K562 (cell line): ENCODE measurements around the gene WDR3. TPM values are rescaled to one million over a fixed set of nuclear protein-coding genes. Genes with fewer than 3 reads are reported as not detected.

Source experiments
- ASH1L ChIP-seq: fragments of 450-650 bp; IDR thresholded peaks from 2 replicates; pipeline ENCODE4 v1.6.1; 2018; ENCODE audit warnings: borderline replicate concordance, mild to moderate bottlenecking, low read depth; ENCODE audit not compliant: partially characterized antibody
- ATF7 ChIP-seq: fragments of 450-650 bp; IDR thresholded peaks from 2 replicates; pipeline ENCODE4 v1.7.1; 2014; ENCODE audit warnings: mild to moderate bottlenecking, moderate library complexity
- CC2D1A ChIP-seq: fragments of 450-650 bp; IDR thresholded peaks from 2 replicates; pipeline ENCODE4 v1.6.1; 2017; ENCODE audit warnings: mild to moderate bottlenecking
- HEY1 ChIP-seq: fragments of 250-450 bp; sonication (Bioruptor Pico); IDR thresholded peaks from 2 replicates; pipeline ENCODE4 v1.5.0; 2020; ENCODE audit warnings: mild to moderate bottlenecking, moderate library complexity, borderline replicate concordance
- HMG20A ChIP-seq: fragments of 450-650 bp; formaldehyde crosslinking; conservative IDR thresholded peaks from 2 replicates; pipeline ENCODE4 v1.4.0; 2020; ENCODE audit warnings: mild to moderate bottlenecking, mixed read lengths
- MAFF ChIP-seq: IDR thresholded peaks from 2 replicates; pipeline ENCODE4 v1.6.1; 2012; ENCODE audit warnings: low read length, improper control_type of control experiment
- MTA3 ChIP-seq: fragments of 450-650 bp; formaldehyde crosslinking; IDR thresholded peaks from 2 replicates; pipeline ENCODE4 v1.6.1; 2017; ENCODE audit warnings: mild to moderate bottlenecking, borderline replicate concordance
- POLR2G ChIP-seq: fragments of 200-400 bp; formaldehyde crosslinking; IDR thresholded peaks from 2 replicates; pipeline ENCODE4 v1.6.1; 2017; ENCODE audit warnings: low read depth, mild to moderate bottlenecking, antibody characterized with exemption, low read length, moderate library complexity
- ZNF134 ChIP-seq: fragments of 250-450 bp; sonication (Bioruptor Pico); conservative IDR thresholded peaks from 2 replicates; pipeline ENCODE4 v1.4.0; 2020
- polyA plus RNA-seq, 8 experiments: library from polyadenylated mRNA; depleted of rRNA in 4 of 8; stranded (reverse) in 5 of 8; unstranded in 3 of 8; fragments of >200 nt; fragmentation: Nextera tagmentation in 2 of 8; fragmentation: Illumina TruSeq in 1 of 8; extraction: Ambion mirVana in 2 of 8; extraction: Trizol in 1 of 8; gene quantifications; 2 replicates each; pipeline versions ENCODE4 v1.2.1 to v1.2.3, GENCODE V29; 2011 to 2014; ENCODE audit warnings: inconsistent platforms in 1 of 8, missing spikeins in 1 of 8
- total RNA-seq, 7 experiments: library from RNA; depleted of rRNA in 6 of 7; stranded (reverse); fragments of >200 nt in 6 of 7; fragmentation: Illumina TruSeq in 2 of 7; extraction: Trizol in 2 of 7; gene quantifications; 2 replicates each; pipeline versions ENCODE4 v1.2.1 to v1.2.3, GENCODE V29; 2011 to 2021; ENCODE audit warnings: low replicate concordance in 1 of 7
- TF ChIP-seq, protein P1 (sequence below): fragments of 450-650 bp; IDR thresholded peaks from 2 replicates; pipeline ENCODE4 v1.6.1; 2018; ENCODE audit not compliant: partially characterized antibody
- TF ChIP-seq, protein P2 (sequence below), 2 experiments: fragments of 450-650 bp in 1 of 2; sonication (generic) in 1 of 2; formaldehyde crosslinking; conservative IDR thresholded peaks; 2 replicates each; pipeline versions ENCODE4 v1.4.0 to v1.8.1; 2020 to 2022; ENCODE audit warnings: mild to moderate bottlenecking in 1 of 2, missing genetic modification reagents in 1 of 2
- TF ChIP-seq, protein P3 (sequence below), 2 experiments: fragments of 450-650 bp in 1 of 2; IDR thresholded peaks; 2 replicates each; pipeline ENCODE4 v1.6.1; 2011 to 2017; ENCODE audit warnings: low read depth in 2 of 2, antibody characterized with exemption in 1 of 2, borderline replicate concordance in 1 of 2, low read length in 1 of 2, mild to moderate bottlenecking in 1 of 2, mixed read lengths in 1 of 2; ENCODE audit not compliant: control insufficient read depth in 1 of 2
- TF ChIP-seq, protein P4 (sequence below): fragments of 450-650 bp; IDR thresholded peaks from 2 replicates; pipeline ENCODE4 v1.6.1; 2016; ENCODE audit warnings: missing biosample characterization, missing genetic modification characterization
- TF ChIP-seq, protein P5 (sequence below): sonication (generic); formaldehyde crosslinking; IDR thresholded peaks from 2 replicates; pipeline ENCODE4 v1.8.0; 2022; ENCODE audit warnings: missing genetic modification reagents, mild to moderate bottlenecking, borderline replicate concordance

WDR3 gene
- total and polyA plus RNA-seq, 9 of the 15 experiments (the other 6 are each of a cell fraction or from before 2014, with no cell fraction given): 40.6 to 122 (median 76.5) TPM

DNA sequence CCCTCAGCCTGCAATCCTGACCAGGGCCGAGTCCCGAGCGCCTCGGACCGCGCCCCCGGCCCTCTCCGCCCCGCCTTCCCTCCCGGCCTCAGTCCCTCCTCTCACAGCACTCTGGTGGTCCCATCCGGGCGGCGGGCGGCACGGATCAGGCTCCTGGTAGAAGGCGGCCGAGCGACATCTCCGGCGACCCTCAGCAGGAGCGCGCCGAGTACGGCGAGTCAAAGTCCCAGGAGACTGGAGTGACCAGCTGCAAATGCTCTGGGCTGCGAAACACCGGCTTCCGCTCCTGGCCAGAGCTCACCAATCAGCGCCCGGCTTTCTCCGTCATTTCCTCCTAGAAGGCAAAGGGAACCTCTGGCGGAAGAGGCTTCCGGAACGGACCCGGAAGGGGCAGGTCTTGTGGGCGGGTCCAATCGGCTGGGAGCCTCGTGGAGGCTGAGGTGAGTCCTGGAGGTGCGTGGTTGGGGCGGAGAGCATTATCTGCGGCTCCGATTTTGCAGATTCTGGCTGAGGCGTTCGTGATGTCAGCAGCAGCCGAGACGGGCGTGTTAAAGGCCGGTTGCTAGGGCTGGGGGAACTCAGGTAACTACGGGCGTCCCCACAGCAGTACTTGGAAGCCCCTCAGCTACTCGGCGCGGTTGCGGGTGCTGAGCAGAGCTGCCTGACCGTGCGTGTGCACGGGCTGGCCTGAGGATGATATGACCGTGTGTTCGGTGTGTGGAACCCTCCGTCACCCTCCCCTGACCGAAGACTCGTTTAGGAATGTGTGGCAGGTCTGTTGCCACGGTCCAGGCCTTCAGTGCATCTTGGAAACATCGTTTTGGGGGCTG lies at the start of gene WDR3, which contains the start of gene GDAP2 (continued):
- TF ChIP-seq, protein P1, sequence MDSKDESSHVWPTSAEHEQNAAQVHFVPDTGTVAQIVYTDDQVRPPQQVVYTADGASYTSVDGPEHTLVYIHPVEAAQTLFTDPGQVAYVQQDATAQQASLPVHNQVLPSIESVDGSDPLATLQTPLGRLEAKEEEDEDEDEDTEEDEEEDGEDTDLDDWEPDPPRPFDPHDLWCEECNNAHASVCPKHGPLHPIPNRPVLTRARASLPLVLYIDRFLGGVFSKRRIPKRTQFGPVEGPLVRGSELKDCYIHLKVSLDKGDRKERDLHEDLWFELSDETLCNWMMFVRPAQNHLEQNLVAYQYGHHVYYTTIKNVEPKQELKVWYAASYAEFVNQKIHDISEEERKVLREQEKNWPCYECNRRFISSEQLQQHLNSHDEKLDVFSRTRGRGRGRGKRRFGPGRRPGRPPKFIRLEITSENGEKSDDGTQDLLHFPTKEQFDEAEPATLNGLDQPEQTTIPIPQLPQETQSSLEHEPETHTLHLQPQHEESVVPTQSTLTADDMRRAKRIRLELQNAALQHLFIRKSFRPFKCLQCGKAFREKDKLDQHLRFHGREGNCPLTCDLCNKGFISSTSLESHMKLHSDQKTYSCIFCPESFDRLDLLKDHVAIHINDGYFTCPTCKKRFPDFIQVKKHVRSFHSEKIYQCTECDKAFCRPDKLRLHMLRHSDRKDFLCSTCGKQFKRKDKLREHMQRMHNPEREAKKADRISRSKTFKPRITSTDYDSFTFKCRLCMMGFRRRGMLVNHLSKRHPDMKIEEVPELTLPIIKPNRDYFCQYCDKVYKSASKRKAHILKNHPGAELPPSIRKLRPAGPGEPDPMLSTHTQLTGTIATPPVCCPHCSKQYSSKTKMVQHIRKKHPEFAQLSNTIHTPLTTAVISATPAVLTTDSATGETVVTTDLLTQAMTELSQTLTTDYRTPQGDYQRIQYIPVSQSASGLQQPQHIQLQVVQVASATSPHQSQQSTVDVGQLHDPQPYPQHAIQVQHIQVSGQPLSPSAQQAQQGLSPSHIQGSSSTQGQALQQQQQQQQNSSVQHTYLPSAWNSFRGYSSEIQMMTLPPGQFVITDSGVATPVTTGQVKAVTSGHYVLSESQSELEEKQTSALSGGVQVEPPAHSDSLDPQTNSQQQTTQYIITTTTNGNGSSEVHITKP: peak; percentile 93
- TF ChIP-seq, protein P2, sequence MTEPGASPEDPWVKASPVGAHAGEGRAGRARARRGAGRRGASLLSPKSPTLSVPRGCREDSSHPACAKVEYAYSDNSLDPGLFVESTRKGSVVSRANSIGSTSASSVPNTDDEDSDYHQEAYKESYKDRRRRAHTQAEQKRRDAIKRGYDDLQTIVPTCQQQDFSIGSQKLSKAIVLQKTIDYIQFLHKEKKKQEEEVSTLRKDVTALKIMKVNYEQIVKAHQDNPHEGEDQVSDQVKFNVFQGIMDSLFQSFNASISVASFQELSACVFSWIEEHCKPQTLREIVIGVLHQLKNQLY (CRISPR knock-in tag; conservative IDR thresholded peaks at IDR 0.05): no peak
- TF ChIP-seq HMG20A: no peak
- TF ChIP-seq POLR2G: peak; percentile 90
- TF ChIP-seq MAFF: no peak
- TF ChIP-seq, protein P3, sequence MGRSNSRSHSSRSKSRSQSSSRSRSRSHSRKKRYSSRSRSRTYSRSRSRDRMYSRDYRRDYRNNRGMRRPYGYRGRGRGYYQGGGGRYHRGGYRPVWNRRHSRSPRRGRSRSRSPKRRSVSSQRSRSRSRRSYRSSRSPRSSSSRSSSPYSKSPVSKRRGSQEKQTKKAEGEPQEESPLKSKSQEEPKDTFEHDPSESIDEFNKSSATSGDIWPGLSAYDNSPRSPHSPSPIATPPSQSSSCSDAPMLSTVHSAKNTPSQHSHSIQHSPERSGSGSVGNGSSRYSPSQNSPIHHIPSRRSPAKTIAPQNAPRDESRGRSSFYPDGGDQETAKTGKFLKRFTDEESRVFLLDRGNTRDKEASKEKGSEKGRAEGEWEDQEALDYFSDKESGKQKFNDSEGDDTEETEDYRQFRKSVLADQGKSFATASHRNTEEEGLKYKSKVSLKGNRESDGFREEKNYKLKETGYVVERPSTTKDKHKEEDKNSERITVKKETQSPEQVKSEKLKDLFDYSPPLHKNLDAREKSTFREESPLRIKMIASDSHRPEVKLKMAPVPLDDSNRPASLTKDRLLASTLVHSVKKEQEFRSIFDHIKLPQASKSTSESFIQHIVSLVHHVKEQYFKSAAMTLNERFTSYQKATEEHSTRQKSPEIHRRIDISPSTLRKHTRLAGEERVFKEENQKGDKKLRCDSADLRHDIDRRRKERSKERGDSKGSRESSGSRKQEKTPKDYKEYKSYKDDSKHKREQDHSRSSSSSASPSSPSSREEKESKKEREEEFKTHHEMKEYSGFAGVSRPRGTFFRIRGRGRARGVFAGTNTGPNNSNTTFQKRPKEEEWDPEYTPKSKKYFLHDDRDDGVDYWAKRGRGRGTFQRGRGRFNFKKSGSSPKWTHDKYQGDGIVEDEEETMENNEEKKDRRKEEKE (IDR thresholded peaks at IDR 0.05; ENCODE audit: borderline replicate concordance in 1 of 2, control insufficient read depth in 1 of 2, low read depth in 2 of 2, low read length in 1 of 2): 0 out of 4 replicates have a peak, but pooled peaks of 1 of the 2 experiments have one; percentile 73
- TF ChIP-seq ZNF134 (CRISPR knock-in tag): no peak
- peak; percentile 44 for TF ChIP-seq ASH1L
- TF ChIP-seq HEY1 (CRISPR knock-in tag): no peak
- peak; percentile 22; the same call in 1 of the 2 replicates for TF ChIP-seq CC2D1A
- TF ChIP-seq ATF7: peak; percentile 82; the same call in 1 of the 2 replicates
- TF ChIP-seq, protein P4, sequence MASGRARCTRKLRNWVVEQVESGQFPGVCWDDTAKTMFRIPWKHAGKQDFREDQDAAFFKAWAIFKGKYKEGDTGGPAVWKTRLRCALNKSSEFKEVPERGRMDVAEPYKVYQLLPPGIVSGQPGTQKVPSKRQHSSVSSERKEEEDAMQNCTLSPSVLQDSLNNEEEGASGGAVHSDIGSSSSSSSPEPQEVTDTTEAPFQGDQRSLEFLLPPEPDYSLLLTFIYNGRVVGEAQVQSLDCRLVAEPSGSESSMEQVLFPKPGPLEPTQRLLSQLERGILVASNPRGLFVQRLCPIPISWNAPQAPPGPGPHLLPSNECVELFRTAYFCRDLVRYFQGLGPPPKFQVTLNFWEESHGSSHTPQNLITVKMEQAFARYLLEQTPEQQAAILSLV (tag): no peak
- TF ChIP-seq, protein P5, sequence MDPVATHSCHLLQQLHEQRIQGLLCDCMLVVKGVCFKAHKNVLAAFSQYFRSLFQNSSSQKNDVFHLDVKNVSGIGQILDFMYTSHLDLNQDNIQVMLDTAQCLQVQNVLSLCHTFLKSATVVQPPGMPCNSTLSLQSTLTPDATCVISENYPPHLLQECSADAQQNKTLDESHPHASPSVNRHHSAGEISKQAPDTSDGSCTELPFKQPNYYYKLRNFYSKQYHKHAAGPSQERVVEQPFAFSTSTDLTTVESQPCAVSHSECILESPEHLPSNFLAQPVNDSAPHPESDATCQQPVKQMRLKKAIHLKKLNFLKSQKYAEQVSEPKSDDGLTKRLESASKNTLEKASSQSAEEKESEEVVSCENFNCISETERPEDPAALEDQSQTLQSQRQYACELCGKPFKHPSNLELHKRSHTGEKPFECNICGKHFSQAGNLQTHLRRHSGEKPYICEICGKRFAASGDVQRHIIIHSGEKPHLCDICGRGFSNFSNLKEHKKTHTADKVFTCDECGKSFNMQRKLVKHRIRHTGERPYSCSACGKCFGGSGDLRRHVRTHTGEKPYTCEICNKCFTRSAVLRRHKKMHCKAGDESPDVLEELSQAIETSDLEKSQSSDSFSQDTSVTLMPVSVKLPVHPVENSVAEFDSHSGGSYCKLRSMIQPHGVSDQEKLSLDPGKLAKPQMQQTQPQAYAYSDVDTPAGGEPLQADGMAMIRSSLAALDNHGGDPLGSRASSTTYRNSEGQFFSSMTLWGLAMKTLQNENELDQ (CRISPR knock-in tag): no peak
- 0 out of 2 replicates have a peak, but pooled peaks have one; percentile 56 for TF ChIP-seq MTA3
